NCI-H187 treated with DMSO at 0.1 percent for 48 hours (cell line): ENCODE measurements around the gene NRXN3.

Experiments used
- DNase-seq: peaks from one replicate; lab custom pipeline; 2025; lab: John Stamatoyannopoulos, UW

The NRXN3 gene

GRCh38 chr14:79540394-79540793 is 1370.2 kb downstream of the NRXN3 start:
- no peak for DNase-seq

GRCh38 chr14:79542121-79542520 is 1371.9 kb downstream of the NRXN3 start:
- no peak for DNase-seq

- DNase-seq: no peak
These were observed 1373.2 kb downstream of the NRXN3 start for GRCh38 chr14:79543348-79543747.

- DNase-seq: no peak
These were observed 1374.0 kb downstream of the NRXN3 start for GRCh38 chr14:79543967-79544697.

GRCh38 chr14:79544698-79545070 is 1374.5 kb downstream of the NRXN3 start:
- DNase-seq: no peak

- DNase-seq: no peak
These were observed 1378.7 kb downstream of the NRXN3 start for GRCh38 chr14:79548836-79549235.

GRCh38 chr14:79549515-79549914 is 1379.3 kb downstream of the NRXN3 start:
- DNase-seq: no peak

- DNase-seq: peak; percentile 97
These were observed 1381.3 kb downstream of the NRXN3 start for GRCh38 chr14:79551523-79551922.

- DNase-seq: no peak
These were observed 1382.6 kb downstream of the NRXN3 start for GRCh38 chr14:79552778-79553177.

GRCh38 chr14:79554816-79555215 is 1384.6 kb downstream of the NRXN3 start:
- DNase-seq: no peak

GRCh38 chr14:79555429-79555828 is 1385.3 kb downstream of the NRXN3 start:
- DNase-seq: no peak

GRCh38 chr14:79557309-79557708 is 1387.1 kb downstream of the NRXN3 start:
- no peak for DNase-seq

GRCh38 chr14:79562185-79562584 is 1392.0 kb downstream of the NRXN3 start:
- DNase-seq: no peak

- DNase-seq: no peak
These were observed 1394.2 kb downstream of the NRXN3 start for GRCh38 chr14:79564371-79564770.

GRCh38 chr14:79567306-79567705 is 1397.1 kb downstream of the NRXN3 start:
- DNase-seq: no peak

GRCh38 chr14:79568594-79568993 is 1398.4 kb downstream of the NRXN3 start:
- no peak for DNase-seq

GRCh38 chr14:79569072-79569471 is 1398.9 kb downstream of the NRXN3 start:
- no peak for DNase-seq

GRCh38 chr14:79570648-79571047 is 1400.5 kb downstream of the NRXN3 start:
- DNase-seq: no peak

GRCh38 chr14:79571366-79571765 is 1401.2 kb downstream of the NRXN3 start:
- no peak for DNase-seq

GRCh38 chr14:79573486-79573885 is 1403.3 kb downstream of the NRXN3 start:
- DNase-seq: no peak

GRCh38 chr14:79575032-79575431 is 1404.9 kb downstream of the NRXN3 start:
- DNase-seq: no peak

- DNase-seq: no peak
These were observed 1406.3 kb downstream of the NRXN3 start for GRCh38 chr14:79576424-79576823.

GRCh38 chr14:79578470-79578869 is 1408.3 kb downstream of the NRXN3 start:
- no peak for DNase-seq

GRCh38 chr14:79580414-79580813 is 1410.2 kb downstream of the NRXN3 start:
- DNase-seq: no peak
